ENCODE data around the gene ACAP1. TPM values are rescaled to one million over a fixed set of nuclear protein-coding genes. Genes with fewer than 3 reads are reported as not detected.
A peak's percentile ranks its signal among the peaks of the same experiment; 100 is the strongest.

The ACAP1 gene
- total RNA-seq, 1 experiment from 2014 or later: 58.6 TPM

DNA sequence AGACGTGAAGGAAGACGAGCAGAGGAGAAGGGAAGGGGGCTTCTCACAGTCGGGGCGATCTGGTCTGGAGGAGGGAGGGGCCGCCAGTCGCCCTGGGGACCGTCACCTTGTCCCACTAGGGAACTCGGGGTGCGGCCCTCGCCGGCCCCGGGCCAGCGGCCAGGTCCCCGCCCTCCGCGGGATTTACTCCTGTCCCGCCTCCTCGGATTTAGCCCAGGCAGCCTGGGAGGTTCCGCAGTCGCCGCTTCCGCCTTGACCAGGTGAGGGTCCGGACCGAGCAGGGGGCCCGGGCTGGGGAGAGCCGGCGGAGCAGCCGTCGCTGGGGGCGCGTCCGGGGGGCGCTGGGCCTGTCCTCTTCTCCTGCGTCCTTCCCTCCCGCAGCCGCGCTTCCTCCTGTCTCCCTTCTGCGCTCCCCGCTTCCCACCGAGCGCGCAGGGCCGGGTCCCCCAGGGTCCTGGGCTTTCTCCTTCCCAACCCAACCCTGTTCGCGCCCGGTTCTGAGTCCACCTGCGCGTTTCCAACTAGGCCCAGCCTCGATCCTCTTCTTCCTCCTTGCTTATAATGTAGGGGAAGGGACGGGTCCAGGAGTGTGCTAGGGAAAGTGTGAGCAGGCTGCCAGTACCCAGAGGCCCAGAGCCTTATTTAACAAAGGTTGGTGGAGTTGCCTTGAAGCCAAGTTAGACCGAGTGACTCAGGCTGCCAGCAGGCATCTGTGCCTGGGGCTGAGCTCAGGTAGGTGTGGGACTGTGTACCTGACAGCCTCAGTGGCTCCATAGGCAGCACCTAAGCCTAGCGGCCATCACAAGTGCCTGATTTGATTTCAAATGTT, 44.7 kb downstream of the ACAP1 start, which contains the start of gene TNK1 (continued):
- TF ChIP-seq, protein P1, sequence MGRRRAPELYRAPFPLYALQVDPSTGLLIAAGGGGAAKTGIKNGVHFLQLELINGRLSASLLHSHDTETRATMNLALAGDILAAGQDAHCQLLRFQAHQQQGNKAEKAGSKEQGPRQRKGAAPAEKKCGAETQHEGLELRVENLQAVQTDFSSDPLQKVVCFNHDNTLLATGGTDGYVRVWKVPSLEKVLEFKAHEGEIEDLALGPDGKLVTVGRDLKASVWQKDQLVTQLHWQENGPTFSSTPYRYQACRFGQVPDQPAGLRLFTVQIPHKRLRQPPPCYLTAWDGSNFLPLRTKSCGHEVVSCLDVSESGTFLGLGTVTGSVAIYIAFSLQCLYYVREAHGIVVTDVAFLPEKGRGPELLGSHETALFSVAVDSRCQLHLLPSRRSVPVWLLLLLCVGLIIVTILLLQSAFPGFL (CRISPR knock-in tag; IDR thresholded peaks at IDR 0.05; ENCODE audit: borderline replicate concordance): no peak
- TF ChIP-seq, protein P2, sequence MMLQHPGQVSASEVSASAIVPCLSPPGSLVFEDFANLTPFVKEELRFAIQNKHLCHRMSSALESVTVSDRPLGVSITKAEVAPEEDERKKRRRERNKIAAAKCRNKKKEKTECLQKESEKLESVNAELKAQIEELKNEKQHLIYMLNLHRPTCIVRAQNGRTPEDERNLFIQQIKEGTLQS (CRISPR knock-in tag; conservative IDR thresholded peaks at IDR 0.05): no peak
- TF ChIP-seq FOXK1 (CRISPR knock-in tag; IDR thresholded peaks at IDR 0.05): peak; percentile 38; the same call in 1 of the 2 replicates

DNA sequence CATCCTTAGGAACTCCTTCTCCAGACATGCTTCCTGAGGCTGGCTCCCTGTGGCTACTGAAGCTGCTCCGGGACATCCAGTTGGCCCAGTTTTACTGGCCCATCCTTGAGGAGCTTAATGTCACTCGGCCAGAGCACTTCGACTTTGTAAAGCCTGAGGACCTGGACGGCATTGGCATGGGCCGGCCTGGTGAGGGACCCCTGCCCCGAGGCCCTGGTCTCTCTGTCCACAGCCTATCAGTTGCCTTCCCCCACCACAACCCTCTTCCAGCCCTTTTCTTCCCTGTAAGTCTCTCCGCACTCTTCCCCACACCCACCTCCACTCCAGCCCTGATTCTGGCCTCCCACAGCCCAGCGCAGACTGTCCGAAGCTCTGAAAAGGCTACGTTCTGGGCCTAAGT, 46.6 kb downstream of the ACAP1 start:
- peaks cover 26% of the 10 kb centered on the region for H3K4me1 Mint-ChIP-seq
- H3K27me3 Mint-ChIP-seq (ENCODE audit: low read depth): peaks cover 48% of the 10 kb centered on the region
- H3K36me3 Mint-ChIP-seq: no peaks in the 10 kb centered on the region; the same call in none of the 2 replicates
- CTCF ChIA-PET: interaction anchor here (0.5 to 1.6 kb wide), 2 partner anchors 15 to 480 kb away, joined by 5 to 6 read pairs; no protein-coding TSS in a partner anchor
- peaks cover 8% of the 10 kb centered on the region for H3K9me3 Mint-ChIP-seq
- ATAC-seq: no peak
- POLR2A ChIA-PET: no interaction called here
- DNase-seq (ENCODE audit: low spot score): no peak
- H3K4me3 Mint-ChIP-seq: no peak overlapping the region
- no peak for TF ChIP-seq FOXK1 (CRISPR knock-in tag; IDR thresholded peaks at IDR 0.05)
- no peak for TF ChIP-seq CREB1 (CRISPR knock-in tag; IDR thresholded peaks at IDR 0.05)
- no peak for TF ChIP-seq ZNF396 (CRISPR knock-in tag; IDR thresholded peaks at IDR 0.05; ENCODE audit: borderline replicate concordance)
- no peak overlapping the region for H3K27ac Mint-ChIP-seq

DNA sequence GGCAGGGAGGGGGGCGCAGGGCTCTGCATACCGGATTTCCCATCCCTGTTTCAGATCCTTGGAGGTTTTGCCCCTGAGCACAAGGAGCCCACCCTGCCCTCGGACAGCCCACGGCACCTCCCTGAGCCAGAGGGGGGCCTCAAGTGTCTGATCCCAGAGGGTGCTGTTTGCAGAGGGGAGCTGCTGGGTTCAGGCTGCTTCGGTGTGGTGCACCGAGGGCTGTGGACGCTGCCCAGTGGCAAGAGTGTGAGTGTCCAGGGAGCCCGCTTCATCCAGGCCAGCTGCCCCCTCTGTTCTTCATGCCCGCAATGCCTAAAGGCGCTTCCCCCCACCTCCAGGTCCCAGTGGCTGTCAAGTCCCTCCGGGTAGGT, 47.0 kb downstream of the ACAP1 start:
- H3K27me3 Mint-ChIP-seq (ENCODE audit: low read depth): peaks cover 46% of the 10 kb centered on the region
- DNase-seq (ENCODE audit: low spot score): no peak
- CTCF ChIA-PET: interaction anchor here (1.4 to 2.4 kb wide), 4 partner anchors 15 to 177 kb away, joined by 4 to 10 read pairs (median 6); no protein-coding TSS in a partner anchor

DNA sequence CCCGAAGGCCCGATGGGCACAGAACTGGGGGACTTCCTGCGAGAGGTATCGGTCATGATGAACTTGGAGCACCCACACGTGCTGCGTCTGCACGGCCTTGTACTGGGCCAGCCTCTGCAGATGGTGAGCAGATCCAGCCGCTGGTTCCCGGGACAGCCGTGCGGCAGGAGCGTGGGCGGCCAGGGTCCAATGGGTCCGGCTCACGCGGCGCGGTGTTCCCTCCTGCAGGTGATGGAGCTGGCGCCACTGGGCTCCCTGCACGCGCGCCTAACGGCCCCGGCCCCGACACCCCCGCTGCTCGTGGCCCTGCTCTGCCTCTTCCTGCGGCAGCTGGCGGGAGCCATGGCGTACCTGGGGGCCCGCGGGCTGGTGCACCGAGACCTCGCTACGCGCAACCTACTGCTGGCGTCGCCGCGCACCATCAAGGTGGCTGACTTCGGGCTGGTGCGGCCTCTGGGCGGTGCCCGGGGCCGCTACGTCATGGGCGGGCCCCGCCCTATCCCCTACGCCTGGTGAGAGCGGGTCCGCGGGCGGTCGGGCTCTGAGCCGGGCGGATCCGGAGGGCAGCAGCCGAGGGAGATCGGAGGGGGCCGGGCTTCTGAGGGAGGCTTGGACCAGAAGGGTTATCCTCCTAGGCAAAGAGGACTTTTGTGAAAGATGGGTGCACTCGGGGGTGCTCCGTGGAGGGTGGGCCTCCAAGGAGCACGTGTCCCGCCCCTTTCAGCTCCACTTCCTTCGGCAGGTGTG, 47.6 kb downstream of the ACAP1 start:
- DNase-seq (ENCODE audit: low spot score) (peak; percentile 87), ATAC-seq (peak; percentile 85)
- Mint-ChIP-seq H3K4me3 (peak overlapping the region; percentile 58), H3K36me3 (peaks cover under 1% of the 10 kb centered on the region), H3K27ac (no peak overlapping the region), H3K4me1 (peaks cover 26% of the 10 kb centered on the region), H3K27me3 (ENCODE audit: low read depth) (peaks cover 45% of the 10 kb centered on the region), H3K9me3 (peaks cover 8% of the 10 kb centered on the region)
- ChIA-PET POLR2A (interaction anchor here (0.9 to 1.9 kb wide), 2 partner anchors 9 to 20 kb away, joined by 3 to 7 read pairs; partner anchors contain the start of genes PLSCR3 and TMEM256), CTCF (interaction anchor here (1.0 to 2.4 kb wide), 9 partner anchors 10 to 176 kb away, joined by 3 to 10 read pairs (median 4); partner anchors contain the start of genes ACAP1, PLSCR3, TMEM102 and TMEM256)
- TF ChIP-seq ZNF121 (CRISPR knock-in tag; IDR thresholded peaks at IDR 0.05) (no peak), GTF2I (CRISPR knock-in tag; conservative IDR thresholded peaks at IDR 0.05) (no peak), FOXJ3 (CRISPR knock-in tag; IDR thresholded peaks at IDR 0.05; ENCODE audit: borderline replicate concordance) (no peak), RORB (CRISPR knock-in tag; IDR thresholded peaks at IDR 0.05) (no peak), NFATC4 (CRISPR knock-in tag; IDR thresholded peaks at IDR 0.05) (no peak), HMGA2 (CRISPR knock-in tag; IDR thresholded peaks at IDR 0.05) (no peak), NR1H2 (CRISPR knock-in tag; IDR thresholded peaks at IDR 0.05) (no peak), KAT7 (CRISPR knock-in tag; IDR thresholded peaks at IDR 0.05; ENCODE audit: borderline replicate concordance) (no peak), NFE2L1 (CRISPR knock-in tag; IDR thresholded peaks at IDR 0.05) (no peak; the same call in 1 of the 2 replicates)
- TF ChIP-seq, protein P3, sequence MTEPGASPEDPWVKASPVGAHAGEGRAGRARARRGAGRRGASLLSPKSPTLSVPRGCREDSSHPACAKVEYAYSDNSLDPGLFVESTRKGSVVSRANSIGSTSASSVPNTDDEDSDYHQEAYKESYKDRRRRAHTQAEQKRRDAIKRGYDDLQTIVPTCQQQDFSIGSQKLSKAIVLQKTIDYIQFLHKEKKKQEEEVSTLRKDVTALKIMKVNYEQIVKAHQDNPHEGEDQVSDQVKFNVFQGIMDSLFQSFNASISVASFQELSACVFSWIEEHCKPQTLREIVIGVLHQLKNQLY (CRISPR knock-in tag; IDR thresholded peaks at IDR 0.05): no peak
- TF ChIP-seq, protein P4, sequence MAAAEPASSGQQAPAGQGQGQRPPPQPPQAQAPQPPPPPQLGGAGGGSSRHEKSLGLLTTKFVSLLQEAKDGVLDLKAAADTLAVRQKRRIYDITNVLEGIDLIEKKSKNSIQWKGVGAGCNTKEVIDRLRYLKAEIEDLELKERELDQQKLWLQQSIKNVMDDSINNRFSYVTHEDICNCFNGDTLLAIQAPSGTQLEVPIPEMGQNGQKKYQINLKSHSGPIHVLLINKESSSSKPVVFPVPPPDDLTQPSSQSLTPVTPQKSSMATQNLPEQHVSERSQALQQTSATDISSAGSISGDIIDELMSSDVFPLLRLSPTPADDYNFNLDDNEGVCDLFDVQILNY (CRISPR knock-in tag; IDR thresholded peaks at IDR 0.05): peak; percentile 92; the same call in 1 of the 2 replicates
- TF ChIP-seq, protein P5, sequence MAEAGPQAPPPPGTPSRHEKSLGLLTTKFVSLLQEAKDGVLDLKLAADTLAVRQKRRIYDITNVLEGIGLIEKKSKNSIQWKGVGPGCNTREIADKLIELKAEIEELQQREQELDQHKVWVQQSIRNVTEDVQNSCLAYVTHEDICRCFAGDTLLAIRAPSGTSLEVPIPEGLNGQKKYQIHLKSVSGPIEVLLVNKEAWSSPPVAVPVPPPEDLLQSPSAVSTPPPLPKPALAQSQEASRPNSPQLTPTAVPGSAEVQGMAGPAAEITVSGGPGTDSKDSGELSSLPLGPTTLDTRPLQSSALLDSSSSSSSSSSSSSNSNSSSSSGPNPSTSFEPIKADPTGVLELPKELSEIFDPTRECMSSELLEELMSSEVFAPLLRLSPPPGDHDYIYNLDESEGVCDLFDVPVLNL (CRISPR knock-in tag; IDR thresholded peaks at IDR 0.05; ENCODE audit: borderline replicate concordance, low read depth): no peak

More for the DNA sequence above, 47.0 kb downstream of the ACAP1 start:
- no peaks in the 10 kb centered on the region; the same call in none of the 2 replicates for H3K36me3 Mint-ChIP-seq
- TF ChIP-seq ZBTB21 (CRISPR knock-in tag; IDR thresholded peaks at IDR 0.05; ENCODE audit: borderline replicate concordance) (0 out of 2 replicates have a peak, but pooled peaks have one; percentile 13), ZNF671 (CRISPR knock-in tag; IDR thresholded peaks at IDR 0.05) (no peak)
- peaks cover 26% of the 10 kb centered on the region for H3K4me1 Mint-ChIP-seq
- H3K9me3 Mint-ChIP-seq: peaks cover 8% of the 10 kb centered on the region
- H3K4me3 Mint-ChIP-seq: peak overlapping the region; percentile 58
- H3K27ac Mint-ChIP-seq: no peak overlapping the region
- POLR2A ChIA-PET: interaction anchor here (1.9 kb wide), 1 partner anchor 10 kb away, joined by 7 read pairs; the partner anchor contains the start of gene PLSCR3
- ATAC-seq: no peak
